ENCODE data around the gene PAM. TPM values are rescaled to one million over a fixed set of nuclear protein-coding genes. Genes with fewer than 3 reads are reported as not detected.

PAM gene
- total and polyA plus RNA-seq, 2 of the 8 experiments (the other 6 are each of a cell fraction or from before 2014, with no cell fraction given): 30.4 to 67.8 TPM

DNA sequence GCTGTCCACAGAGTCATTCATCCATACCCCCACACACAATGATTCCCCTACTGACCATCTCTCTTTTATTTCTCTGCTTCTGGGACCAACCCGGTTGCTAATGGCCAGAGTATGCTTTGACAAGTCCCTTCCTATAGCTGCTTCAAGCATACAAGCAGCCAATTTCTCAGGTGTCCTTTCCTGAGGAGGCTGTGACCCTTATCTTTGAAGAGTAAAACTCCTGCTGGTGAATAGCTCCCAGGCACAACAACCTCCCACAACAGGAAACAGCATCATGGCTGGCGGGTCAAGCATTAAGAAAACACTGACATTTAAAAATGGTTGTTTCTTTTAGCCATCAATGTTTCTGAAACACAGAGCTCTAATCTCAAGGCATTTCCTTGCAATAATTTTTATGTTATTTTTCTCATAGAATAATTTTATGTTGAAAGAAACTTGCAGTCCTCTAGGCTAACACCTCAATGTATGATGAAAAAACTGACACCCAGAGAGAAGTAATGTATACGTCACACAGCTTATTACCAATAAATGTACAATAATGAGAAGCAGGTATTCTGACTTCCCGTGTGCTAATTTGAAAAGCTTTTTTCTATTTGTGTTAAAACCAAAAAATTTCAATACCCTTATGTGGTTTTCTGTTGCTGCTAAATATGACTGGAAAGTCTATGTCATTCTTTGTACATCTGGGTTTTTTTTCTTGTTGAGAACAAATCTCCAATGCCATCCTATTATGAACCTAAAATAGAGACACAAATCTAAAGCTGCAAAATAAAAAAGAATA is 7.5 kb upstream of the PAM start (continued):
- TF ChIP-seq, protein P1, sequence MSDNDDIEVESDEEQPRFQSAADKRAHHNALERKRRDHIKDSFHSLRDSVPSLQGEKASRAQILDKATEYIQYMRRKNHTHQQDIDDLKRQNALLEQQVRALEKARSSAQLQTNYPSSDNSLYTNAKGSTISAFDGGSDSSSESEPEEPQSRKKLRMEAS (IDR thresholded peaks at IDR 0.05): no peak
- TF ChIP-seq TBP (IDR thresholded peaks at IDR 0.05; ENCODE audit: low read depth, low read length) (no peak), SIRT6 (IDR thresholded peaks at IDR 0.05; ENCODE audit: low read length) (no peak), CREB1 (IDR thresholded peaks at IDR 0.05) (no peak), SIX5 (IDR thresholded peaks at IDR 0.05; ENCODE audit: low read depth, low read length) (no peak), POLR2AphosphoS5 (IDR thresholded peaks at IDR 0.05; ENCODE audit: low read depth, low read length) (no peak), RAD21 (IDR thresholded peaks at IDR 0.05 in 1 of 2, conservative IDR thresholded peaks at IDR 0.05 in 1 of 2; ENCODE audit: low read depth in 2 of 2, low read length in 2 of 2) (no peak), TAF1 (IDR thresholded peaks at IDR 0.05; ENCODE audit: low read depth, low read length) (no peak)

Measured in H1 (cell line).